HCT116 (cell line): ENCODE measurements around the gene HOXB3. TPM values are rescaled to one million over a fixed set of nuclear protein-coding genes. Genes with fewer than 3 reads are reported as not detected.

Source experiments
- ATAC-seq: fragments of 200-7000 bp; cut with Tn5 transposase; 2 replicates; pipeline ENCODE4 v1.9.1; 2020; ENCODE audit warnings: mild to moderate bottlenecking, moderate library complexity
- BruUV-seq: library from RNA; stranded (reverse); fragments of 400-500 nt; replicated peaks from 2 replicates; lab custom pipeline; 2021; lab: Mats Ljungman, UMichigan
- CTCF ChIA-PET: fragments of 300-600 bp; sonication (Branson Sonifier 250); formaldehyde crosslinking; loops from one replicate; lab custom pipeline; 2021; ENCODE audit warnings: antibody characterized with exemption; lab: Charles Lee
- POLR2A ChIA-PET: fragments of 300-600, 350-600 bp; sonication (Branson Sonifier 250); formaldehyde crosslinking; loops from one replicate; lab custom pipeline; 2021; ENCODE audit warnings: antibody characterized with exemption; lab: Charles Lee
- RAD21 ChIA-PET, 2 experiments: fragments of 300-600 bp; sonication (Branson Sonifier 250); formaldehyde crosslinking; loops; one replicate each; lab custom pipeline; 2023; ENCODE audit warnings: low total read pairs in 2 of 2; ENCODE audit not compliant: uncharacterized antibody in 2 of 2, unreplicated experiment in 2 of 2, low non-redundant PET in 1 of 2; lab: Charles Lee
- DNase-seq: peaks from one replicate; pipeline ENCODE4 v3.0.0-alpha.2; 2010; ENCODE audit warnings: low read depth, low spot score
- H2AFZ ChIP-seq: fragments of 200-600 bp; shearing (Covaris generic), sonication (generic); 2 replicates; pipeline ENCODE4 v1.6.1; 2017; ENCODE audit warnings: low read depth, mixed run types, mixed read lengths, antibody characterized with exemption, low read length; ENCODE audit not compliant: poor library complexity, severe bottlenecking
- H3K27ac ChIP-seq: 2 replicates; pipeline ENCODE4 v1.5.1; 2012; ENCODE audit warnings: low read depth, low read length
- H3K27me3 ChIP-seq: fragments of 200-600 bp; sonication (generic); 2 replicates; pipeline ENCODE4 v1.6.1; 2016; ENCODE audit warnings: mixed run types, low read length, mixed read lengths; ENCODE audit not compliant: insufficient read depth
- H3K36me3 ChIP-seq, 2 experiments: fragments of 200-500 bp in 1 of 2; fragments of 200-600 bp in 1 of 2; sonication (Bioruptor generic) in 1 of 2; sonication (generic) in 1 of 2; 2 replicates each; pipeline versions ENCODE4 v1.5.1 to v1.6.1; 2014 to 2016; ENCODE audit warnings: low read length in 2 of 2, inconsistent platforms in 1 of 2, mixed read lengths in 1 of 2, mixed run types in 1 of 2; ENCODE audit not compliant: insufficient read depth in 2 of 2, control insufficient read depth in 1 of 2
- H3K4me1 ChIP-seq, 2 experiments: fragments of 200-600 bp in 1 of 2; sonication (generic) in 1 of 2; 2 replicates each; pipeline versions ENCODE4 v1.5.1 to v1.6.1; 2012 to 2017; ENCODE audit warnings: low read length in 2 of 2, inconsistent platforms in 1 of 2, mild to moderate bottlenecking in 1 of 2, mixed read lengths in 1 of 2, mixed run types in 1 of 2, moderate library complexity in 1 of 2; ENCODE audit not compliant: insufficient read depth in 2 of 2, control insufficient read depth in 1 of 2
- H3K4me2 ChIP-seq: fragments of 200-600 bp; sonication (generic); 2 replicates; pipeline ENCODE4 v1.6.1; 2017; ENCODE audit warnings: mixed run types, low read length, mixed read lengths
- H3K4me3 ChIP-seq, 2 experiments: fragments of 200-600 bp in 1 of 2; sonication (generic) in 1 of 2; replicated peaks in 1 of 2; 2 replicates each; pipeline ENCODE4 v1.5.1; 2011 to 2016; ENCODE audit warnings: low read length in 2 of 2, control low read depth in 1 of 2, low read depth in 1 of 2, mild to moderate bottlenecking in 1 of 2, mixed read lengths in 1 of 2, mixed run types in 1 of 2
- H3K79me2 ChIP-seq: fragments of 200-600 bp; sonication (generic); 2 replicates; pipeline ENCODE4 v1.6.1; 2017; ENCODE audit warnings: mild to moderate bottlenecking, mixed run types, low read length, moderate library complexity, mixed read lengths; ENCODE audit not compliant: insufficient read depth
- H3K9ac ChIP-seq: fragments of 200-600 bp; sonication (generic); 2 replicates; pipeline ENCODE4 v1.6.1; 2016; ENCODE audit warnings: low read length, mixed read lengths
- H3K9me2 ChIP-seq: fragments of 200-600 bp; sonication (generic), shearing (Covaris generic); 2 replicates; pipeline ENCODE4 v1.6.1; 2017; ENCODE audit warnings: mixed run types, mild to moderate bottlenecking, moderate library complexity; ENCODE audit not compliant: insufficient read depth
- H3K9me3 ChIP-seq, 2 experiments: fragments of 200-500 bp in 1 of 2; fragments of 200-600 bp in 1 of 2; sonication (Bioruptor generic) in 1 of 2; sonication (generic) in 1 of 2; 2 replicates each; pipeline ENCODE4 v1.6.1; 2014 to 2017; ENCODE audit warnings: low read length in 2 of 2, mixed read lengths in 2 of 2, inconsistent platforms in 1 of 2, low read depth in 1 of 2, mild to moderate bottlenecking in 1 of 2, mixed run types in 1 of 2, moderate library complexity in 1 of 2; ENCODE audit not compliant: control insufficient read depth in 1 of 2, insufficient read depth in 1 of 2
- H4K20me1 ChIP-seq: fragments of 200-600 bp; sonication (generic), shearing (Covaris generic); 2 replicates; pipeline ENCODE4 v1.6.1; 2017; ENCODE audit warnings: mixed run types, mild to moderate bottlenecking, moderate library complexity; ENCODE audit not compliant: insufficient read depth
- CBX3 ChIP-seq: IDR thresholded peaks from 2 replicates; pipeline ENCODE4 v1.6.1; 2012; ENCODE audit warnings: low read depth
- CTCF ChIP-seq, 3 experiments: fragments of 200-600 bp in 1 of 3; sonication (generic) in 1 of 3; IDR thresholded peaks in 2 of 3; conservative IDR thresholded peaks in 1 of 3; 2 replicates each; pipeline ENCODE4 v1.5.1; 2012 to 2017; ENCODE audit warnings: low read depth in 2 of 3, low read length in 2 of 3, antibody characterized with exemption in 1 of 3, borderline replicate concordance in 1 of 3, control low read depth in 1 of 3, mild to moderate bottlenecking in 1 of 3, mixed read lengths in 1 of 3, mixed run types in 1 of 3, moderate library complexity in 1 of 3; ENCODE audit not compliant: insufficient read depth in 1 of 3
- POLR2A ChIP-seq: IDR thresholded peaks from 2 replicates; pipeline ENCODE4 v1.7.0; 2011; ENCODE audit warnings: borderline replicate concordance; ENCODE audit not compliant: insufficient read depth, insufficient read length; ENCODE audit errors: extremely low read depth
- RAD21 ChIP-seq: IDR thresholded peaks from 2 replicates; pipeline ENCODE4 v1.6.1; 2012; ENCODE audit warnings: low read depth, mild to moderate bottlenecking
- SRF ChIP-seq: IDR thresholded peaks from 2 replicates; pipeline ENCODE4 v1.6.1; 2012; ENCODE audit warnings: low read depth
- intact Hi-C: fragments of 100-400 bp; cut with micrococcal nuclease; formaldehyde crosslinking; loops from 2 replicates; pipeline ENCODE4 v1.10.0; 2022
- total RNA-seq: library from RNA; stranded (reverse); gene quantifications from one replicate; pipeline ENCODE4 v1.2.1, GENCODE V29; 2021; ENCODE audit not compliant: unreplicated experiment

HOXB3 gene
- total RNA-seq, 1 experiment from 2014 or later = 19.8 TPM

GRCh38 chr17:48529683-48530009 lies 60.4 kb downstream of the HOXB3 start (continued):
- TF ChIP-seq CTCF (IDR thresholded peaks at IDR 0.05 in 2 of 3, conservative IDR thresholded peaks at IDR 0.05 in 1 of 3; ENCODE audit: borderline replicate concordance in 1 of 3, insufficient read depth in 1 of 3, low read depth in 2 of 3, low read length in 2 of 3) (no peak), POLR2A (no peak), CBX3 (no peak)
- TF ChIP-seq, all 23 proteins: peak for 0

DNA sequence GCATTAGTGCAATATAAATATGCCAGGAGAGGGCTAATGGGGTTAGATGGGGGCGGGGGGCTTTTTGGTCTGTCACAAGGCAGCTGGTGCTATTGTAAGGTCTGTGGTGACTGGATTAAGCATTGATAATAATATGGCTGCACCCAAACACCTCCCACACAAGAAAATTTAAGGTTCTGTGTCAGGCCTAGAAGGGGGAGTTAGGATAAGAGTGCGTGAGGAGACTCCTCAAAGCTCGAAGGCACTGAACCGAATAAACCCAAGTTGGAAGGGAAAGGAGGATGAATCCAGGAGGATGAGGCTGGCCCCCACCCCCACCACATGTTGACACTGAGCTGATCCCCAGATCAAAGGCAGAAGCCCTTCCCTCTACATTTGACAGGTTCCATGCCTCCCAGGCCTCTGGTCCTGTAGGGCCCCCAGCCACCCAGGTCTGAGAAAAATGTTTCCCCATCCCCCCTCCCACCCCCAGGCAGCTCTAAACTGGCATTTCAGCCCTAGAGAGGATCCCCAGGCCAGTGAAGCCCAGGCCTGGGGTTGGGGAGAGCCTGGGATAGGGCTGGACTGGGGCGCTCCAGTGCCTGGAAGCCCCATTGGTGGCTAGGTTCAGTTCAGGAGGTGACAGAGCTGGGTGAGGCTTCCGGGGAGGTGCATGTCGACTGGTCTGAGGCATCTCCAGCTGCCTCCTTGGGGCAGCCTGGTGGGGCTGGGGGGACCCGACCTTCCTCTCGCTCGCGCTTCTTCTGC lies 60.9 kb downstream of the HOXB3 start:
- no peak overlapping the region for H2AFZ ChIP-seq
- no peaks in the 10 kb centered on the region for H3K36me3 ChIP-seq
- intact Hi-C loops = no loop called here
- no TSS peak for BruUV-seq
- TF ChIP-seq SRF = no peak
- TF ChIP-seq RAD21 = no peak
- POLR2A ChIA-PET = no interaction called here
- H3K4me2 ChIP-seq = no peak overlapping the region
- no peaks in the 10 kb centered on the region for H3K27me3 ChIP-seq
- H3K9me2 ChIP-seq = no peaks in the 10 kb centered on the region
- H3K79me2 ChIP-seq = no peaks in the 10 kb centered on the region
- RAD21 ChIA-PET = no interaction called here
- no peak overlapping the region for H3K9ac ChIP-seq
- H3K9me3 ChIP-seq = no peaks in the 10 kb centered on the region
- H4K20me1 ChIP-seq = no peaks in the 10 kb centered on the region
- H3K27ac ChIP-seq = no peak overlapping the region
- no peak for DNase-seq
- peaks cover 0 to 7% of the 10 kb centered on the region in 2 experiments; a peak in 2 of 4 replicates for H3K4me1 ChIP-seq
- H3K4me3 ChIP-seq = no peak overlapping the region
- CTCF ChIA-PET = no interaction called here
- ATAC-seq = no peak
